H1 (cell line): ENCODE measurements around the gene PRSS50. TPM values are rescaled to one million over a fixed set of nuclear protein-coding genes. Genes with fewer than 3 reads are reported as not detected.

ENCODE experiments used
- CTCF ChIA-PET: fragments of 300-600 bp; sonication (Branson Sonifier 250); formaldehyde crosslinking; loops from one replicate; lab custom pipeline; 2021; ENCODE audit not compliant: partially characterized antibody; lab: Charles Lee
- POLR2A ChIA-PET: fragments of 300-600 bp; sonication (Branson Sonifier 250); formaldehyde crosslinking; loops from one replicate; lab custom pipeline; 2021; ENCODE audit warnings: inconsistent platforms; ENCODE audit not compliant: partially characterized antibody; lab: Charles Lee
- DNase-seq, 2 experiments: peaks; one replicate each; pipeline versions ENCODE4 v3.0.0 to v3.0.0-alpha.2; 2010 to 2022; ENCODE audit warnings: low spot score in 2 of 2, low read depth in 1 of 2, mixed read lengths in 1 of 2
- FAIRE-seq: peaks from 2 replicates; lab custom pipeline; 2011; peaks lifted over from hg19 to GRCh38; lab: Jason Lieb, UNC
- H2AFZ ChIP-seq: 2 replicates; pipeline ENCODE4 v1.8.1; 2012; ENCODE audit warnings: low read length, inconsistent platforms
- H2AK5ac ChIP-seq: 2 replicates; pipeline ENCODE4 v1.6.1; 2013; ENCODE audit warnings: low read depth, low read length
- H2BK120ac ChIP-seq: replicated peaks from 2 replicates; pipeline ENCODE3; 2013; ENCODE audit warnings: low read depth, low read length, inconsistent platforms
- H2BK12ac ChIP-seq: 2 replicates; pipeline ENCODE4 v1.6.1; 2013; ENCODE audit warnings: low read depth, low read length
- H2BK15ac ChIP-seq: 2 replicates; pipeline ENCODE4 v1.6.1; 2013; ENCODE audit warnings: low read length
- H2BK20ac ChIP-seq: 2 replicates; pipeline ENCODE4 v1.6.1; 2013; ENCODE audit warnings: low read length
- H2BK5ac ChIP-seq: 2 replicates; pipeline ENCODE4 v1.6.1; 2013; ENCODE audit warnings: low read depth, low read length
- H3K14ac ChIP-seq: 2 replicates; pipeline ENCODE4 v1.6.1; 2013; ENCODE audit warnings: inconsistent platforms; ENCODE audit not compliant: insufficient read length
- H3K18ac ChIP-seq: 2 replicates; pipeline ENCODE4 v1.6.1; 2013; ENCODE audit warnings: low read length; ENCODE audit errors: extremely low read depth
- H3K23ac ChIP-seq: 2 replicates; pipeline ENCODE4 v1.6.1; 2013; ENCODE audit warnings: inconsistent platforms; ENCODE audit not compliant: insufficient read length
- H3K23me2 ChIP-seq: 2 replicates; pipeline ENCODE4 v1.6.1; 2013; ENCODE audit warnings: low read depth, low read length
- H3K27ac ChIP-seq: 2 replicates; pipeline ENCODE4 v1.6.1; 2011; ENCODE audit warnings: low read depth, low read length, inconsistent platforms
- H3K27me3 ChIP-seq, 4 experiments: replicated peaks in 1 of 4; 1 replicate in 1 of 4; 2 replicates in 3 of 4; pipeline versions ENCODE4 v1.6.1 to v1.8.1; 2011 to 2013; ENCODE audit warnings: low read length in 3 of 4, mild to moderate bottlenecking in 3 of 4, inconsistent platforms in 2 of 4, mixed read lengths in 2 of 4, moderate library complexity in 1 of 4; ENCODE audit not compliant: control insufficient read depth in 3 of 4, insufficient read depth in 3 of 4; ENCODE audit errors: extremely low read depth in 1 of 4
- H3K36me3 ChIP-seq, 4 experiments: 2 replicates each; pipeline versions ENCODE4 v1.6.1 to v1.8.1; 2011 to 2013; ENCODE audit warnings: mild to moderate bottlenecking in 4 of 4, low read length in 3 of 4, moderate library complexity in 2 of 4, control low read depth in 1 of 4, inconsistent platforms in 1 of 4; ENCODE audit not compliant: insufficient read depth in 4 of 4, control insufficient read depth in 2 of 4
- H3K4ac ChIP-seq: replicated peaks from 2 replicates; pipeline ENCODE3; 2013; ENCODE audit warnings: low read length, low read depth, mixed read lengths, inconsistent platforms; ENCODE audit not compliant: insufficient read length
- H3K4me1 ChIP-seq, 4 experiments: replicated peaks in 1 of 4; 1 replicate in 1 of 4; 2 replicates in 3 of 4; pipeline versions ENCODE4 v1.6.1 to v1.8.1; 2011 to 2013; ENCODE audit warnings: low read length in 3 of 4, inconsistent platforms in 2 of 4, mixed read lengths in 1 of 4; ENCODE audit not compliant: insufficient read depth in 4 of 4, control insufficient read depth in 3 of 4
- H3K4me2 ChIP-seq, 2 experiments: 2 replicates each; pipeline versions ENCODE4 v1.6.1 to v1.8.1; 2011 to 2013; ENCODE audit warnings: low read depth in 2 of 2, low read length in 2 of 2, control low read depth in 1 of 2, inconsistent platforms in 1 of 2, mild to moderate bottlenecking in 1 of 2; ENCODE audit not compliant: insufficient read depth in 1 of 2
- H3K4me3 ChIP-seq, 4 experiments: fragments of 200-600, 300-600 bp in 1 of 4; sonication (generic), shearing (Covaris generic), sonication (Bioruptor Twin) in 1 of 4; 2 replicates each; pipeline versions ENCODE4 v1.5.1 to v1.8.1; 2011 to 2016; ENCODE audit warnings: low read length in 4 of 4, low read depth in 3 of 4, control low read depth in 2 of 4, inconsistent platforms in 2 of 4, mild to moderate bottlenecking in 2 of 4, mixed read lengths in 1 of 4, moderate library complexity in 1 of 4; ENCODE audit not compliant: insufficient read depth in 2 of 4; ENCODE audit errors: extremely low read depth in 1 of 4
- H3K56ac ChIP-seq: replicated peaks from 2 replicates; pipeline ENCODE3; 2013; ENCODE audit warnings: low read depth, mild to moderate bottlenecking, mixed read lengths, low read length, inconsistent platforms; ENCODE audit not compliant: insufficient read length
- H3K79me1 ChIP-seq: 2 replicates; pipeline ENCODE4 v1.6.1; 2013; ENCODE audit warnings: low read depth, low read length, control low read depth
- H3K79me2 ChIP-seq, 2 experiments: 2 replicates each; pipeline versions ENCODE4 v1.6.1 to v1.8.1; 2012 to 2013; ENCODE audit warnings: low read length in 2 of 2, mild to moderate bottlenecking in 2 of 2, inconsistent platforms in 1 of 2; ENCODE audit not compliant: insufficient read depth in 2 of 2, control insufficient read depth in 1 of 2
- H3K9ac ChIP-seq, 4 experiments: replicated peaks in 1 of 4; 1 replicate in 1 of 4; 2 replicates in 3 of 4; pipeline versions ENCODE4 v1.6.1 to v1.8.1; 2011 to 2013; ENCODE audit warnings: low read depth in 3 of 4, low read length in 3 of 4, control low read depth in 2 of 4, mild to moderate bottlenecking in 2 of 4, moderate library complexity in 2 of 4, inconsistent platforms in 1 of 4; ENCODE audit errors: extremely low read depth in 1 of 4
- H3K9me3 ChIP-seq, 2 experiments: 2 replicates each; pipeline versions ENCODE4 v1.6.1 to v1.8.1; 2012 to 2013; ENCODE audit warnings: mild to moderate bottlenecking in 2 of 2, moderate library complexity in 2 of 2, control low read depth in 1 of 2, inconsistent platforms in 1 of 2, low read depth in 1 of 2, low read length in 1 of 2, mixed read lengths in 1 of 2; ENCODE audit not compliant: insufficient read depth in 2 of 2
- H4K20me1 ChIP-seq, 2 experiments: replicated peaks in 1 of 2; 2 replicates each; pipeline versions ENCODE3 to v1.8.1; 2011 to 2013; ENCODE audit warnings: inconsistent platforms in 2 of 2, low read length in 2 of 2, mild to moderate bottlenecking in 1 of 2; ENCODE audit not compliant: insufficient read depth in 2 of 2, control insufficient read depth in 1 of 2
- H4K5ac ChIP-seq: 2 replicates; pipeline ENCODE4 v1.6.1; 2013; ENCODE audit warnings: low read length, low read depth, mixed read lengths, inconsistent platforms; ENCODE audit not compliant: insufficient read length
- H4K8ac ChIP-seq: 2 replicates; pipeline ENCODE4 v1.8.0; 2013; ENCODE audit warnings: mild to moderate bottlenecking, moderate library complexity, low read length, inconsistent platforms; ENCODE audit not compliant: insufficient read depth; ENCODE audit errors: extremely low read depth
- H4K91ac ChIP-seq: replicated peaks from 2 replicates; pipeline ENCODE3; 2013; ENCODE audit warnings: low read length, mixed read lengths, inconsistent platforms; ENCODE audit not compliant: insufficient read length
- ASH2L ChIP-seq: fragments of 200-600, 300-600 bp; sonication (generic); IDR thresholded peaks from one replicate; pipeline ENCODE4 v1.7.1; 2017; ENCODE audit warnings: low read length
- CBX5 ChIP-seq: fragments of 300-800, 300-1000 bp; sonication (generic); IDR thresholded peaks from 2 replicates; pipeline ENCODE4 v1.7.1; 2016; ENCODE audit warnings: antibody characterized with exemption, low read length, low read depth
- CEBPB ChIP-seq: IDR thresholded peaks from 2 replicates; pipeline ENCODE4 v1.6.1; 2012; ENCODE audit warnings: low read depth, low read length
- CHD2 ChIP-seq: IDR thresholded peaks from 2 replicates; pipeline ENCODE4 v1.6.1; 2012; ENCODE audit warnings: low read length, improper control_type of control experiment
- CTBP2 ChIP-seq: IDR thresholded peaks from 2 replicates; pipeline ENCODE4 v1.7.0; 2011; ENCODE audit warnings: borderline replicate concordance, mild to moderate bottlenecking, moderate library complexity, mixed read lengths, low read length; ENCODE audit not compliant: insufficient read depth, insufficient read length
- E2F6 ChIP-seq: IDR thresholded peaks from 2 replicates; pipeline ENCODE4 v1.6.1; 2012; ENCODE audit warnings: inconsistent platforms
- GTF2F1 ChIP-seq: IDR thresholded peaks from 2 replicates; pipeline ENCODE4 v1.6.1; 2012; ENCODE audit warnings: low read depth, low read length, improper control_type of control experiment, borderline replicate concordance
- MAFK ChIP-seq: IDR thresholded peaks from 2 replicates; pipeline ENCODE4 v1.6.1; 2012; ENCODE audit warnings: low read depth, mild to moderate bottlenecking, improper control_type of control experiment, low read length
- MAX ChIP-seq: IDR thresholded peaks from 2 replicates; pipeline ENCODE4 v1.6.1; 2012; ENCODE audit warnings: inconsistent platforms
- RAD21 ChIP-seq, 2 experiments: IDR thresholded peaks in 1 of 2; conservative IDR thresholded peaks in 1 of 2; 2 replicates each; pipeline ENCODE4 v1.6.1; 2011; ENCODE audit warnings: low read depth in 2 of 2, low read length in 2 of 2, improper control_type of control experiment in 1 of 2, inconsistent platforms in 1 of 2, mild to moderate bottlenecking in 1 of 2, moderate library complexity in 1 of 2
- RXRA ChIP-seq: IDR thresholded peaks from 2 replicates; pipeline ENCODE4 v1.6.1; 2011; ENCODE audit warnings: low read depth, mild to moderate bottlenecking, low read length, moderate library complexity; ENCODE audit not compliant: insufficient read depth
- SAP30 ChIP-seq: fragments of 300-600 bp; sonication (generic); IDR thresholded peaks from 2 replicates; pipeline ENCODE4 v1.7.1; 2012; ENCODE audit warnings: low read length, moderate library complexity, mild to moderate bottlenecking, inconsistent platforms; ENCODE audit not compliant: insufficient read depth, insufficient replicate concordance
- SRF ChIP-seq: IDR thresholded peaks from 2 replicates; pipeline ENCODE4 v1.6.1; 2011; ENCODE audit warnings: mild to moderate bottlenecking, low read depth, low read length, moderate library complexity
- WGBS, 2 experiments: shearing (Covaris generic) in 1 of 2; methylation state at CpG; one replicate each; pipeline versions ENCODE4 v1.1.6 to v1.1.7; 2013 to 2015; ENCODE audit warnings: low lambda C conversion rate in 2 of 2, mixed read lengths in 2 of 2, inconsistent platforms in 1 of 2, low coverage in 1 of 2, missing lambda C conversion rate in 1 of 2; ENCODE audit not compliant: insufficient replicate concordance in 2 of 2, insufficient coverage in 1 of 2, insufficient read length in 1 of 2; ENCODE audit errors: extremely low coverage in 1 of 2, missing lambda C conversion rate in 1 of 2; 5-methylcytosine and 5-hydroxymethylcytosine counted together
- polyA plus RNA-seq, 7 experiments: library from polyadenylated mRNA; depleted of rRNA in 3 of 7; stranded (reverse) in 5 of 7; unstranded in 2 of 7; fragments of >200 nt in 5 of 7; fragments of 200-250 nt in 2 of 7; gene quantifications; 1 replicate in 5 of 7; 2 replicates in 1 of 7; 4 replicates in 1 of 7; pipeline versions ENCODE4 v1.2.1 to v1.2.3, GENCODE V29; 2011 to 2013; ENCODE audit warnings: missing spikeins in 2 of 7, mixed read lengths in 2 of 7
- total RNA-seq: library from RNA; stranded (reverse); fragmentation: NEBNext Ultra II Directional; extraction: Animal tissue kit (Norgen Biotek cat#: 25700); gene quantifications from 2 replicates; pipeline ENCODE4 v1.2.1, GENCODE V29; 2021

Gene PRSS50
- total and polyA plus RNA-seq, 2 of the 8 experiments (the other 6 are each of a cell fraction or from before 2014, with no cell fraction given), result 0.47 to 0.71 TPM

- DNase-seq, result no peak
- H3K4me2 ChIP-seq, result no peak overlapping the region
- no peaks in the 10 kb centered on the region for H3K9me3 ChIP-seq
- no peak overlapping the region for H2BK15ac ChIP-seq
- H3K79me1 ChIP-seq, result no peaks in the 10 kb centered on the region
- CTCF ChIA-PET, result interaction anchor here (1.2 to 1.3 kb wide), 2 partner anchors 179 to 228 kb away, joined by 3 to 4 read pairs; no protein-coding TSS in a partner anchor
- H3K4me1 ChIP-seq, result peaks cover 4 to 9% (median 6%) of the 10 kb centered on the region in 4 experiments
- no peaks in the 10 kb centered on the region for H3K23me2 ChIP-seq
- H3K9ac ChIP-seq, result no peak overlapping the region
- H2BK120ac ChIP-seq, result no peak overlapping the region
- no peak overlapping the region for H2BK20ac ChIP-seq
- no peak overlapping the region for H4K5ac ChIP-seq
- no peak overlapping the region for H3K27ac ChIP-seq
- H3K56ac ChIP-seq, result no peak overlapping the region
- H4K91ac ChIP-seq, result no peak overlapping the region
- POLR2A ChIA-PET, result no interaction called here
- no peak overlapping the region for H4K8ac ChIP-seq
- H2AFZ ChIP-seq, result no peak overlapping the region
- no peak overlapping the region for H3K4ac ChIP-seq
- FAIRE-seq, result no peak
- no peak overlapping the region for H3K14ac ChIP-seq
- no peaks in the 10 kb centered on the region for H4K20me1 ChIP-seq
- H3K27me3 ChIP-seq, result no peaks in the 10 kb centered on the region; a peak in 1 of 7 replicates
- H3K79me2 ChIP-seq, result no peaks in the 10 kb centered on the region
- no peak overlapping the region for H2BK12ac ChIP-seq
- H3K4me3 ChIP-seq, result no peak overlapping the region
- H3K23ac ChIP-seq, result no peak overlapping the region
- no peak overlapping the region for H3K18ac ChIP-seq
- WGBS, 2 experiments, result 92% methylated on average over 9 of the region's 9 CpGs; no CpG with 5 or more reads in 1 of the 2 experiments
- no peaks in the 10 kb centered on the region for H3K36me3 ChIP-seq
- 0 out of 2 replicates have a peak overlapping the region, but pooled peaks have one; percentile 35 for H2BK5ac ChIP-seq
- H2AK5ac ChIP-seq, result no peak overlapping the region
- TF ChIP-seq RAD21 (IDR thresholded peaks at IDR 0.05 in 1 of 2, conservative IDR thresholded peaks at IDR 0.05 in 1 of 2; ENCODE audit: low read depth in 2 of 2, low read length in 2 of 2) (no peak), CEBPB (no peak), CBX5 (no peak), GTF2F1 (no peak), RXRA (no peak), SAP30 (no peak), CHD2 (no peak), CTBP2 (no peak), ASH2L (no peak), MAFK (no peak), E2F6 (no peak), MAX (no peak), SRF (no peak)
These were observed 50.0 kb downstream of the PRSS50 start for GRCh38 chr3:46667657-46668056.
